ENCODE measurements around the gene SLAMF1.

SLAMF1 gene

GRCh38 chr1:160667896-160668295 is 21.1 kb upstream of the SLAMF1 start:
- Histone ChIP-seq H3K4me3 (replicated peaks; ENCODE audit: low read depth, low read length) (no peak overlapping the region), H3K36me3 (ENCODE audit: control insufficient read depth, insufficient read depth, low read length) (no peaks in the 10 kb centered on the region), H3K27me3 (replicated peaks; ENCODE audit: control insufficient read depth, insufficient read depth, low read length) (no peaks in the 10 kb centered on the region)
- DNase-seq (ENCODE audit: extremely low read depth, insufficient read length), result no peak
- TF ChIP-seq CTCF (IDR thresholded peaks at IDR 0.05; ENCODE audit: insufficient read depth, low read length, poor library complexity, severe bottlenecking), result no peak

DNA sequence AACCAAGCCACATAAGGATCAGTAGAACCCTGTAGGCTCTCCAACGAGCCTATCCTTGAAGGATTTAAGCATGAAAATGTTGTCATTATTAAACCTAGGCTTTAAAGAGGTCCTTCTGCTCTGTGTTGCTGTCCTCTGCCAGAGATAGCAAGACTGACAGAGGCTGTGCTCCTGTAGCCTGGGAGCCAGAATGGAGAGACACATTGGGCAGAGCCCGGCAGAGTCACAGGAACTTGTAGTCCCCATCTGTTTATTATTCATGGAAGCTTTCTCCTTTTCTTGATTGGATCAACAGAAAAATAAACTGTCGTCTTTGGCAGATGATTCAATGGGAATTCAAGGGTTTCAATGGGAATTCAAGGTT is 19.2 kb upstream of the SLAMF1 start:
- H3K4me3 ChIP-seq (replicated peaks; ENCODE audit: low read depth, low read length), result no peak overlapping the region
- no peaks in the 10 kb centered on the region for H3K27me3 ChIP-seq (replicated peaks; ENCODE audit: control insufficient read depth, insufficient read depth, low read length)
- no peak for TF ChIP-seq CTCF (IDR thresholded peaks at IDR 0.05; ENCODE audit: insufficient read depth, low read length, poor library complexity, severe bottlenecking)
- DNase-seq (ENCODE audit: extremely low read depth, insufficient read length), result no peak
- no peaks in the 10 kb centered on the region for H3K36me3 ChIP-seq (ENCODE audit: control insufficient read depth, insufficient read depth, low read length)

- no peak for TF ChIP-seq CTCF (IDR thresholded peaks at IDR 0.05; ENCODE audit: insufficient read depth, low read length, poor library complexity, severe bottlenecking)
- H3K36me3 ChIP-seq (ENCODE audit: control insufficient read depth, insufficient read depth, low read length), result no peaks in the 10 kb centered on the region
- DNase-seq (ENCODE audit: extremely low read depth, insufficient read length), result no peak
- H3K4me3 ChIP-seq (replicated peaks; ENCODE audit: low read depth, low read length), result no peak overlapping the region
- no peaks in the 10 kb centered on the region for H3K27me3 ChIP-seq (replicated peaks; ENCODE audit: control insufficient read depth, insufficient read depth, low read length)
These were observed 18.7 kb upstream of the SLAMF1 start for GRCh38 chr1:160665330-160666078.

- no peaks in the 10 kb centered on the region for H3K36me3 ChIP-seq (ENCODE audit: control insufficient read depth, insufficient read depth, low read length)
- no peak for TF ChIP-seq CTCF (IDR thresholded peaks at IDR 0.05; ENCODE audit: insufficient read depth, low read length, poor library complexity, severe bottlenecking)
- peak; percentile 55 for DNase-seq (ENCODE audit: extremely low read depth, insufficient read length)
- H3K27me3 ChIP-seq (replicated peaks; ENCODE audit: control insufficient read depth, insufficient read depth, low read length), result no peaks in the 10 kb centered on the region
- no peak overlapping the region for H3K4me3 ChIP-seq (replicated peaks; ENCODE audit: low read depth, low read length)
These were observed 17.8 kb upstream of the SLAMF1 start for GRCh38 chr1:160664573-160665051.

DNA sequence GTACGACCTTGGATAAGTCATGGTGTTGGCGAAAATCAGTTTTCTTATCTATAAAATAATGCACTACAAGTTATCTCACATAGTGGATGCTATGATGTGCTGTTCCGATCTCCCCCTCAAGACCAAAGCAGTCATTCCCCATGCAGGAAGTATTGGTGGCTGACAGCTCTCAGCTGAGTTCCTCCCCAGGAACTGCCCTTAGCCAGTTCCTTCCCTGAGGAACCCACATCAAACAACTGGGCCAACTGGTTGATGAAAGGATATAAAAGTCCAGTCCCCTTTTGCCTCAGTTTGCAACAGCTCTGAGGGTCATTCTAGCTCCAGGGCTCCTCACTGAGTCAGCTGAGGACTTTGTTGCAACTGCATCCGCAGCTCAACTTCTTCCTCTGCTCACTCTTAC is 16.1 kb upstream of the SLAMF1 start:
- DNase-seq (ENCODE audit: extremely low read depth, insufficient read length), result no peak
- H3K4me3 ChIP-seq (replicated peaks; ENCODE audit: low read depth, low read length), result no peak overlapping the region
- no peaks in the 10 kb centered on the region for H3K36me3 ChIP-seq (ENCODE audit: control insufficient read depth, insufficient read depth, low read length)
- TF ChIP-seq CTCF (IDR thresholded peaks at IDR 0.05; ENCODE audit: insufficient read depth, low read length, poor library complexity, severe bottlenecking), result no peak
- H3K27me3 ChIP-seq (replicated peaks; ENCODE audit: control insufficient read depth, insufficient read depth, low read length), result no peaks in the 10 kb centered on the region
